Measurements from ENCODE around the gene HIBCH.
"Not testable (repeated sequence)": the region's sequence is repeated elsewhere in the genome, so short reads cannot be mapped to it uniquely, and the experiment has no call there.

HIBCH gene

GRCh38 chr2:190304404-190304803 lies 15.2 kb downstream of the HIBCH start:
- FAIRE-seq, result no peak
- TF ChIP-seq CTCF (IDR thresholded peaks at IDR 0.05; ENCODE audit: insufficient read depth, missing control alignments), result no peak
- DNase-seq (ENCODE audit: insufficient read length, low spot score), result no peak

- FAIRE-seq, result no peak
- DNase-seq (ENCODE audit: insufficient read length, low spot score), result no peak
- no peak for TF ChIP-seq CTCF (IDR thresholded peaks at IDR 0.05; ENCODE audit: insufficient read depth, missing control alignments)
These were observed 16.0 kb downstream of the HIBCH start for GRCh38 chr2:190303647-190304046.

GRCh38 chr2:190302052-190302451 lies 17.6 kb downstream of the HIBCH start:
- DNase-seq (ENCODE audit: insufficient read length, low spot score), result no peak
- TF ChIP-seq CTCF (IDR thresholded peaks at IDR 0.05; ENCODE audit: insufficient read depth, missing control alignments), result no peak
- no peak for FAIRE-seq

GRCh38 chr2:190301032-190301431 lies 18.6 kb downstream of the HIBCH start:
- FAIRE-seq (no peak), DNase-seq (ENCODE audit: insufficient read length, low spot score) (no peak)
- no peak for TF ChIP-seq CTCF (IDR thresholded peaks at IDR 0.05; ENCODE audit: insufficient read depth, missing control alignments)

GRCh38 chr2:190297880-190298279 lies 21.7 kb downstream of the HIBCH start:
- not testable (repeated sequence) for DNase-seq (ENCODE audit: insufficient read length, low spot score); FAIRE-seq

- TF ChIP-seq CTCF (IDR thresholded peaks at IDR 0.05; ENCODE audit: insufficient read depth, missing control alignments), result no peak
- FAIRE-seq (no peak), DNase-seq (ENCODE audit: insufficient read length, low spot score) (no peak)
These were observed 35.8 kb downstream of the HIBCH start for GRCh38 chr2:190283783-190284182.

- no peak for FAIRE-seq
- no peak for TF ChIP-seq CTCF (IDR thresholded peaks at IDR 0.05; ENCODE audit: insufficient read depth, missing control alignments)
These were observed 38.9 kb downstream of the HIBCH start for GRCh38 chr2:190280565-190281350.

GRCh38 chr2:190279256-190280134 lies 40.1 kb downstream of the HIBCH start:
- FAIRE-seq; DNase-seq (ENCODE audit: insufficient read length, low spot score): not testable (repeated sequence)

More at GRCh38 chr2:190280565-190281350, 38.9 kb downstream of the HIBCH start:
- DNase-seq (ENCODE audit: insufficient read length, low spot score), result no peak

Measured in D721Med (cell line).